Breast epithelium (tissue), 3 donors: ENCODE results near the gene ARPP19.

Experiments
- POLR2A ChIP-seq: fragments of 450-650 bp; IDR thresholded peaks from one replicate; pipeline ENCODE4 v1.6.1; 2016; ENCODE audit warnings: antibody characterized with exemption, mild to moderate bottlenecking, moderate library complexity
- POLR2AphosphoS5 ChIP-seq, 3 donors: sonication (generic); formaldehyde crosslinking; IDR thresholded peaks; one replicate each; pipeline ENCODE4 v1.6.1; 2017; ENCODE audit warnings: antibody characterized with exemption in 3 of 3
- TF ChIP-seq, protein P1 (sequence below), 3 donors: fragments of 450-650 bp; IDR thresholded peaks; one replicate each; pipeline ENCODE4 v1.5.1; 2016 to 2017; ENCODE audit warnings: antibody characterized with exemption in 3 of 3, mild to moderate bottlenecking in 3 of 3, moderate library complexity in 3 of 3

DNA sequence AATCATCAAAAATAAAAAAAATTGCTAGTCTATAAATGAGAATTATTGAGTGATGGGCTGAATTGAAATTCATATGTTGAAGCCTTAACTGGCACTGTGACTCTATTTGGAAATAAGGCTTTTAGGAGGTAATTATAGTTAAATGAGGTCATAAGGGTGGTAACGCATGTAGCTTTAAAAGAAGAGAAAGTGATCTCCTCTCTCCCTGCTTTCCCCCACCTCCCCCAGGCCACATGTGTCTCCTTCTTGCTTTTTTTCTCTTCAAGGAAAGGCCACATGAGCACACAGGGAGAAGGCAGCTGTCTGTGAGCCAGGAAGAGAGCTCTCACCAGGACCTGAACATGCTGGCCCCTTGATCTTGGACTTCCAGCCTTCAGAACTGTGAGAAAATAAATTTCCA lies 48.2 kb upstream of the ARPP19 start:
- TF ChIP-seq POLR2AphosphoS5 (IDR thresholded peaks at IDR 0.05) (no peak), POLR2A (no peak)
- TF ChIP-seq, protein P1, sequence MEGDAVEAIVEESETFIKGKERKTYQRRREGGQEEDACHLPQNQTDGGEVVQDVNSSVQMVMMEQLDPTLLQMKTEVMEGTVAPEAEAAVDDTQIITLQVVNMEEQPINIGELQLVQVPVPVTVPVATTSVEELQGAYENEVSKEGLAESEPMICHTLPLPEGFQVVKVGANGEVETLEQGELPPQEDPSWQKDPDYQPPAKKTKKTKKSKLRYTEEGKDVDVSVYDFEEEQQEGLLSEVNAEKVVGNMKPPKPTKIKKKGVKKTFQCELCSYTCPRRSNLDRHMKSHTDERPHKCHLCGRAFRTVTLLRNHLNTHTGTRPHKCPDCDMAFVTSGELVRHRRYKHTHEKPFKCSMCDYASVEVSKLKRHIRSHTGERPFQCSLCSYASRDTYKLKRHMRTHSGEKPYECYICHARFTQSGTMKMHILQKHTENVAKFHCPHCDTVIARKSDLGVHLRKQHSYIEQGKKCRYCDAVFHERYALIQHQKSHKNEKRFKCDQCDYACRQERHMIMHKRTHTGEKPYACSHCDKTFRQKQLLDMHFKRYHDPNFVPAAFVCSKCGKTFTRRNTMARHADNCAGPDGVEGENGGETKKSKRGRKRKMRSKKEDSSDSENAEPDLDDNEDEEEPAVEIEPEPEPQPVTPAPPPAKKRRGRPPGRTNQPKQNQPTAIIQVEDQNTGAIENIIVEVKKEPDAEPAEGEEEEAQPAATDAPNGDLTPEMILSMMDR (IDR thresholded peaks at IDR 0.05) = no peak
